Activated CD8-positive, alpha-beta memory T cell treated with anti-CD3 and anti-CD28 coated beads, Interleukin-2, amount 10 ng/mL, durations not matched to agents 7 days and 5 days (primary cell): ENCODE measurements around the gene NR5A2. TPM values are rescaled to one million over a fixed set of nuclear protein-coding genes. Genes with fewer than 3 reads are reported as not detected.
"Not testable (repeated sequence)": the region's sequence is repeated elsewhere in the genome, so short reads cannot be mapped to it uniquely, and the experiment has no call there.

Source experiments
- ATAC-seq: fragments of 150-1000 bp; cut with Tn5 transposase; one replicate; pipeline ENCODE4 v1.10.0; 2021; ENCODE audit warnings: moderate library complexity
- CTCF ChIA-PET: fragments of 350-600 bp; sonication (Branson Sonifier 250); formaldehyde crosslinking; loops from one replicate; lab custom pipeline; 2021; ENCODE audit warnings: antibody characterized with exemption; lab: Charles Lee
- DNase-seq: peaks from one replicate; pipeline ENCODE4 v3.0.0-alpha.2; 2020
- H3K27ac Mint-ChIP-seq: one replicate; pipeline ENCODE4 v1.8.0; 2021; ENCODE audit warnings: mild to moderate bottlenecking, mixed read lengths
- H3K27me3 Mint-ChIP-seq: one replicate; pipeline ENCODE4 v1.8.0; 2021; ENCODE audit warnings: mixed read lengths
- H3K36me3 Mint-ChIP-seq: one replicate; pipeline ENCODE4 v1.8.0; 2021; ENCODE audit warnings: mild to moderate bottlenecking, mixed read lengths
- H3K4me1 Mint-ChIP-seq: one replicate; pipeline ENCODE4 v1.8.0; 2021; ENCODE audit warnings: mixed read lengths
- H3K4me3 Mint-ChIP-seq: one replicate; pipeline ENCODE4 v1.8.0; 2021; ENCODE audit warnings: mild to moderate bottlenecking, moderate library complexity, mixed read lengths
- H3K9me3 Mint-ChIP-seq: one replicate; pipeline ENCODE4 v1.8.0; 2022; ENCODE audit warnings: low read depth, mixed read lengths
- total RNA-seq, 2 experiments: library from RNA; stranded (reverse); gene quantifications; one replicate each; pipeline ENCODE4 v1.2.3, GENCODE V29; 2021

Gene NR5A2
- total RNA-seq, 2 experiments from 2014 or later = 0.59 TPM; not detected in 1

DNA sequence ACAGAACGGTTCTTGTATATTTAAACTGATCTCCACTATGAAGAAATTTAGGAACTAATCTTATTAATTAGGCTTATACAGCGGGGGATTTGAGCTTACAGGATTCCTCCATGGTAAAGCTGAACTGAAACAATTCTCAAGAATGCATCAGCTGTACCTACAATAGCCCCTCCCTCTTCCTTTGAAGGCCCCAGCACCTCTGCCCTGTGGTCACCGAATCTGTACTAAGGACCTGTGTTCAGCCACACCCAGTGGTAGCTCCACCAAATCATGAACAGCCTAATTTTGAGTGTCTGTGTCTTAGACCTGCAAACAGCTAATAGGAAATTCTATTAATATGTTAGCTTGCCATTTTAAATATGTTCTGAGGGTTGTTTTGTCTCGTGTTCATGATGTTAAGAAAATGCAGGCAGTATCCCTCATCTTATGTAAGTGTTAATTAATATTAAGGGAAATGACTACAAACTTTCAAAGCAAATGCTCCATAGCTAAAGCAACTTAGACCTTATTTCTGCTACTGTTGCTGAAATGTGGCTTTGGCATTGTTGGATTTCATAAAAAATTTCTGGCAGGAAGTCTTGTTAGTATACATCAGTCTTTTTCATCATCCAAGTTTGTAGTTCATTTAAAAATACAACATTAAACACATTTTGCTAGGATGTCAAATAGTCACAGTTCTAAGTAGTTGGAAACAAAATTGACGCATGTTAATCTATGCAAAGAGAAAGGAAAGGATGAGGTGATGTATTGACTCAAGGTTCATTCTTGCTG lies 147.2 kb downstream of the NR5A2 start:
- Mint-ChIP-seq H3K36me3 (no peaks in the 10 kb centered on the region), H3K27ac (no peak overlapping the region), H3K9me3 (no peaks in the 10 kb centered on the region), H3K27me3 (peaks cover 35% of the 10 kb centered on the region), H3K4me3 (no peak overlapping the region), H3K4me1 (no peaks in the 10 kb centered on the region)
- CTCF ChIA-PET = no interaction called here
- DNase-seq = no peak
- no peak for ATAC-seq

DNA sequence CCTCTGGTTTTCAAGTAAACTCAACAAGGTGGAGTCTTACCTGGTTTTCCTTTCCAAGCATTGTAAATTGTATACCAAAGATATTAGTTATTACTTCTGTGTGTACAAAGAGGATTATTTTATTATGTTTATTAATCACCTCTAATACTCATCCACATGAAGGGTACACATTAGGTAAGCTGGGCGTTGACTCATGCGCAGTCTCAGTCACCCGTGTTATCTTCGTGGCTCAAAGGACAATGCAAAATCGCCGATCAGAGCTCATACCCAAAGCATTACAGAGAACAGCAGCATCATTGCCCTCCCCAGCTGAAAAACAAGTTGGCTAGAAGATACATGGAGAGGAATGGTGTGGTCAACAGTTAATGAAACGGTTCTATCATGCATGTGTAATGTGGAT lies 148.7 kb downstream of the NR5A2 start:
- DNase-seq (no peak), ATAC-seq (no peak)
- Mint-ChIP-seq H3K27me3 (peaks cover 28% of the 10 kb centered on the region), H3K9me3 (no peaks in the 10 kb centered on the region), H3K4me3 (no peak overlapping the region), H3K36me3 (no peaks in the 10 kb centered on the region), H3K4me1 (no peaks in the 10 kb centered on the region), H3K27ac (no peak overlapping the region)
- CTCF ChIA-PET = interaction anchor here (0.7 kb wide), 1 partner anchor 9 kb away, joined by 3 read pairs; no protein-coding TSS in a partner anchor

DNA sequence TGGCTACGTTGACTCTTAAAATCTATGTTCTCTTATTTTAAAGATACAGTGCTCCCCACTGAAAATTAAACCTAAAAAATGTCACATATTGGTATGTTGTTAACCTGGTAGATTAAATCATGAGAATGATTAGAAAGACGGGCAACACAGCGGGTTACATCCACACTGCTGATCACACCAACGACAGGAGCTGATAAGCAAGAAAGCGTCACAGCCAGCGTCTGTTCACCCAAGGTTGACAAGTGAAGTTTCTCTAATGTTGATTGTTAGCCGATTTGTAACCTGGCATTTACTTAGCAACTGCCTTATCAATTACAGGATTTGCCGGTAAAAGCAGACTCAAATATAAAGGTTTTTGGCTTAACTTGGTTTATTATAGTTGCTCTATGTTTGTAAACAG lies 149.3 kb downstream of the NR5A2 start:
- Mint-ChIP-seq H3K36me3 (no peaks in the 10 kb centered on the region), H3K4me1 (no peaks in the 10 kb centered on the region), H3K27me3 (peaks cover 29% of the 10 kb centered on the region), H3K27ac (no peak overlapping the region), H3K9me3 (no peaks in the 10 kb centered on the region), H3K4me3 (no peak overlapping the region)
- CTCF ChIA-PET = interaction anchor here (0.7 kb wide), 1 partner anchor 9 kb away, joined by 3 read pairs; no protein-coding TSS in a partner anchor
- no peak for DNase-seq
- ATAC-seq = no peak

DNA sequence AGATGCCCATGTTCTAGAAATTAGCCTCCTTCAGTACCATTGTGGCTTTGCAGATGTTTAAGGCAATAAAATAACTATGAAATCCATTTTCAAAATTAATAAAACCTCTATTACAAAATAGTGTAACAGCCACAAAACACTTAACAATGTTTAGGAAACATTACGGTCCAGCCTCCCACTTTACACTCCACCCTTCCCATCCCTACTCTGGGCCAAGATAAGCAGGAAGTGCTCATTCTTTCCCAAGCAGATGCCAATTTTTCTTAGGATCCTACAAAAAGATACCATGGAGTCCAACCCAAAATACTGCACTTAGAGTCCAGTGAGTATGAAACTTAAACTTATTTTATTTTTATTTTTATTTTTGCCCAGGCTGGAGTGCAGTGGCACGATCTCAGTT lies 150.8 kb downstream of the NR5A2 start:
- H3K4me3 Mint-ChIP-seq = no peak overlapping the region
- no peaks in the 10 kb centered on the region for H3K36me3 Mint-ChIP-seq
- no peaks in the 10 kb centered on the region for H3K4me1 Mint-ChIP-seq
- CTCF ChIA-PET = no interaction called here
- ATAC-seq = no peak
- no peak for DNase-seq
- H3K27me3 Mint-ChIP-seq = peaks cover 25% of the 10 kb centered on the region
- H3K9me3 Mint-ChIP-seq = no peaks in the 10 kb centered on the region
- no peak overlapping the region for H3K27ac Mint-ChIP-seq

DNA sequence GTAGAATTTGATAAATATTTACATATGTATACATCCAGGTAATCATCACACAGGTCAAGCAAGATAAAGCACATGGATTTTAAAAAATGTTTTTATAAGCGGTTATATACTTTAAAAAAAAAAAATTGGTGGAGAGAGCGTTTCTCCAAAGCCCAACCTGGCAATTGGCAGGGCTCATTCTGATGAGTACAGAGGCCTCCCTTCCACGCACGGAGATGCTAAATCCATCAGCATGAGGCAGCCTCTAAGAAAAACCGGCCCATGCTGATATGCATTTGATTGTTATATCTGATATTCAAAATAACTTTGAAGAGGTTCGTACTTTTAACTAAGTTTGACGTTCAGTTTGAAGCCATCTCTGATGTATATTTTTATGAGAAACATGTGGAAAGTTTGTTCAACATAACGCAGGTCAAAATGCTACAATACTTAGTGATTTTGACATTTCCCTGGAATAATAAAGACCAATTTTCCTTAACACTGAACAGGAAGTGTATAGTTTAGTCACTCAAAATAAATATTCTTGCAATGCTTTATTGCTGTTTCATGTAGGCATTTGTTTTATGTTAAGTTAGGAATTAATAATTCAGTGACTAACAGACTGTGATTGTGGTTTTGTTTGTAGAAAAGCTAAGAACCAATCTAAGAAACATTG lies 151.7 kb downstream of the NR5A2 start:
- ATAC-seq = no peak
- no peak overlapping the region for H3K4me3 Mint-ChIP-seq
- CTCF ChIA-PET = no interaction called here
- no peak for DNase-seq
- H3K36me3 Mint-ChIP-seq = no peaks in the 10 kb centered on the region
- H3K4me1 Mint-ChIP-seq = no peaks in the 10 kb centered on the region
- peaks cover 23% of the 10 kb centered on the region for H3K27me3 Mint-ChIP-seq
- no peak overlapping the region for H3K27ac Mint-ChIP-seq
- no peaks in the 10 kb centered on the region for H3K9me3 Mint-ChIP-seq

DNA sequence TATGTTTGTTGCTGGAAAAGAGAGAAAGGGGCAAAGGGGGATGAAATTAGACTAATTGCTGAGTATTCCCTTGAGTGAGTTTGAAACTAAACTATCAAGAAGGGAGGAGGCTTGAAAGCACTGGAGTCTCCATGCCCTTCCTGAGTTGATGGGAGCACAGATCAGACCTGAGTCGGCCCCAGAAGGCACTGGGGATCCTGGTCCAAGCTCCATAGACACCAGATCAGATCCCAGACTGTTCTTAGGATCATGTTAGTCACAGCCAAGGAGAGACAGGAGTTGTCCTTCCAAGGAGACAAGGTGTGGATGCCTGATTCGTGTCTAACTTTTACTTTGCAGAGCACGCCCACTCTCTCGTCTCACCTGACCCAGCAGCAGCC lies 152.3 kb downstream of the NR5A2 start:
- Mint-ChIP-seq H3K27me3 (peaks cover 24% of the 10 kb centered on the region), H3K36me3 (no peaks in the 10 kb centered on the region), H3K9me3 (no peaks in the 10 kb centered on the region), H3K27ac (no peak overlapping the region), H3K4me3 (no peak overlapping the region), H3K4me1 (no peaks in the 10 kb centered on the region)
- ATAC-seq (no peak), DNase-seq (no peak)
- CTCF ChIA-PET = no interaction called here

DNA sequence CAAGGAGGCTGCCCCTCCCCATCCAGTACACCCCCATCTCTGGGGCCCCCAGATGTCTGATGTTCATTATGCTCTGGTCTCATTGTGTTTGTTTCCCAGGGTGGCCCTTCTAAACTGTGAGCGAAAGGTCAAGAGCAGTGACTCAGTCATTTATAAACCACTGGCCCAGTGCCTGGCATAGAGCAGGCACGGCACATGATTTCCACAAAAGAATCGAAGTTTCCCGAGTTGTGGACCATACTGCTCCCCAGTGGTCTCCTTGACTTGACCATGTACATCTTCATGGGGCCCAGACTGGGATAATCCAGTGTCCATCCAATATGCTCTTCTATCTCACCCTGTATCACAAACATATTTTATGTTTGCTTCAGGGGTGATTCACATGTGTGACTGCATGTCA lies 153.3 kb downstream of the NR5A2 start:
- Mint-ChIP-seq H3K9me3 (no peaks in the 10 kb centered on the region), H3K4me3 (no peak overlapping the region), H3K36me3 (no peaks in the 10 kb centered on the region), H3K4me1 (no peaks in the 10 kb centered on the region), H3K27me3 (peaks cover 26% of the 10 kb centered on the region), H3K27ac (no peak overlapping the region)
- ATAC-seq (no peak), DNase-seq (no peak)
- CTCF ChIA-PET = no interaction called here

DNA sequence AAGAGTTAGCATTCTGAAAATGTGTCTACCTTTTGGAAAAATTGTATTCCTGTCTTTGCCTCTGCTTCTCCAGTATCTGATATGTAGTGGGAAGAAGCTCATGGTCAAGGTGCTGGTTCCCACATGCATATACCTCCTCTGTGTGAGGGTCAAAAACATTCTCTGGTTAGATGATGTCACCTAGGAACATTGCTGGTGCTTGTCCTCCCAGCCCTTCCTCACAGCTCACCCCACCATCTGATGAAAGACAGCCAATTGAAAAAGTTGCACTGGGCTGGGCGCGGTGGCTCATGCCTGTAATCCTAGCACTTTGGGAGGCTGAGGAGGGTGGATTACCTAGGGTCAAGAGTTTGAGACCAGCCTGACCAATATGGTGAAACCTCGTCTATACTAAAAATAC lies 154.4 kb downstream of the NR5A2 start:
- H3K27ac Mint-ChIP-seq = no peak overlapping the region
- DNase-seq (no peak), ATAC-seq (no peak)
- H3K36me3 Mint-ChIP-seq = no peaks in the 10 kb centered on the region
- H3K9me3 Mint-ChIP-seq = peaks cover 3% of the 10 kb centered on the region
- CTCF ChIA-PET = no interaction called here
- H3K4me1 Mint-ChIP-seq = no peaks in the 10 kb centered on the region
- H3K4me3 Mint-ChIP-seq = no peak overlapping the region
- peaks cover 30% of the 10 kb centered on the region for H3K27me3 Mint-ChIP-seq

DNA sequence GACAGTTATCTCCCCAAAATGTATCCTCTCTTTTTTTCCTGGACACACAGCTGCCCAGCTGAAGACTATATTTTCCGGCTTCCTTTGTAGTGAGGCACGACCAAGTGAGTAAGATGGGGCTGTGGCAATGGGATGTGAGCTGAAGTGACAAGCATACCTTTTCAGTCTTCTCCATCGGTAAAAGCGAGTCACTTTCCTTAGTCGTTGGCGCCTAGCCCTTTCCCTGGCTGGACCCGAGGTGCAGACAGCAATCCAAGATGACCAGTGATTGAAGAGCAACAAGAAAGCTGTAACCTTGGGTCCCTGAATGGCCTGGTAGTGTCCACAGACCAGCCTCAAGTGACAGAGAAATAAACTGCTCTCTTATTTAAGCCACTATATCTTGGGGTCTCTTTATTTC lies 155.2 kb downstream of the NR5A2 start:
- Mint-ChIP-seq H3K36me3 (no peaks in the 10 kb centered on the region), H3K4me1 (no peaks in the 10 kb centered on the region), H3K9me3 (peaks cover 3% of the 10 kb centered on the region), H3K27ac (no peak overlapping the region), H3K4me3 (no peak overlapping the region), H3K27me3 (peaks cover 35% of the 10 kb centered on the region)
- CTCF ChIA-PET = no interaction called here
- ATAC-seq = no peak
- DNase-seq = no peak

DNA sequence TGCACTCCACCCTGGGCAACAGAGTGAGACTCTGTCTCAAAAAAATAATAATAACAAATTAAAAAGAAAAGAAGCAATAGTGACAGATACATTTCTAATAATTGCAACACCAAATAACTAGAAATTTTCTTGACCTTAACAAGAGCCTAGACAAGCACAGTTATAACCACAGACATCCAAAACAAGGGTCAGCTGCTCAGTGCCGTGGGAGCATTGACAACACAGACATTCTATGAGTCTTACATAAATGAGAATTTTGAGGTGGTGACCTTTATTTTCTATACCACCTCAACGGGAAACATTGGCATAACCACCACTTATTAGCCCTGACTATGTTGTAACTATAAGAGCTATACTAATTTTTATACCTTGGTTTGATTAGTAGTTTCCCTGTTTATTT lies 156.1 kb downstream of the NR5A2 start:
- Mint-ChIP-seq H3K36me3 (no peaks in the 10 kb centered on the region), H3K27ac (no peak overlapping the region), H3K4me1 (no peaks in the 10 kb centered on the region), H3K4me3 (no peak overlapping the region), H3K27me3 (peaks cover 40% of the 10 kb centered on the region), H3K9me3 (peaks cover 3% of the 10 kb centered on the region)
- CTCF ChIA-PET = no interaction called here
- ATAC-seq = no peak
- DNase-seq = no peak

DNA sequence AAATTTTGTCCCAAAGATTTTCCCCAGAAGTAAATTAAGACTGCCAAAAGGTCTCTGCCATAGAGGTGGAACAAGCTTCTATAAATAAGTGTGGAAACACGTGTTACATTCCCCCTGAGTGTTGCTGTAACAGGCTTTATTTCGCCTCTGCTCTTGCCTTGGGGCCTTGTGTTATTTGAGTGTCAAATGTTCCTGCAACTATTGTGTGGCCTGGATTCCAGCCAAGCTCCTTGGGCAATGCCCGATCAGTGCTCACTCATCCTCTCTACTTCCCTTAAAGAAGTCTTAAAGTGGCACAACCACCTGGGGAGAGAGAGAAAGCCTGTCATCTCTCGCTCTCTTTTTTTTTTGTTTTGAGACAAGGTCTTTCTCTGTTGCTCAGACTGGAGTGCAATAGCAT lies 156.7 kb downstream of the NR5A2 start:
- peaks cover 40% of the 10 kb centered on the region for H3K27me3 Mint-ChIP-seq
- CTCF ChIA-PET = no interaction called here
- H3K4me3 Mint-ChIP-seq = no peak overlapping the region
- peaks cover 3% of the 10 kb centered on the region for H3K9me3 Mint-ChIP-seq
- DNase-seq (no peak), ATAC-seq (no peak)
- no peak overlapping the region for H3K27ac Mint-ChIP-seq
- no peaks in the 10 kb centered on the region for H3K4me1 Mint-ChIP-seq
- H3K36me3 Mint-ChIP-seq = no peaks in the 10 kb centered on the region

DNA sequence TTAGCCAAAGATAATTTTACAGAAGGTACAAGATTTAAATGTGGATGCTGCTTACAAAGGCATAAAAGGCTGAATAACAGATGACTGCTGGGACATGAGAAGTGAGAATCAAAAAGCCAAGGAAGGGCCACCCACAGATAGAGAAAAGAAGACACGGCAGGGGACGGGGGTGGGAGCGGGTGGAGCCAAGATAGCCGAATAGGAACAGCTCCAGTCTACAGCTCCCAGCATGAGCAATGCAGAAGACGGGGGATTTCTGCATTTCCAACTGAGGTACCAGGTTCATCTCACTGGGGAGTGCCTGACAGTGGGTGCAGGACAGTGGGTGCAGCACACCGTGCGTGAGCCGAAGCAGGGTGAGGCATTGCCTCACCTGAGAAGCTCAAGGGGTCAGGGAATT lies 157.7 kb downstream of the NR5A2 start:
- DNase-seq, H3K27ac Mint-ChIP-seq, CTCF ChIA-PET, H3K9me3 Mint-ChIP-seq, ATAC-seq, H3K36me3 Mint-ChIP-seq, H3K4me3 Mint-ChIP-seq, H3K4me1 Mint-ChIP-seq: not testable (repeated sequence)
- peaks cover 40% of the 10 kb centered on the region for H3K27me3 Mint-ChIP-seq

DNA sequence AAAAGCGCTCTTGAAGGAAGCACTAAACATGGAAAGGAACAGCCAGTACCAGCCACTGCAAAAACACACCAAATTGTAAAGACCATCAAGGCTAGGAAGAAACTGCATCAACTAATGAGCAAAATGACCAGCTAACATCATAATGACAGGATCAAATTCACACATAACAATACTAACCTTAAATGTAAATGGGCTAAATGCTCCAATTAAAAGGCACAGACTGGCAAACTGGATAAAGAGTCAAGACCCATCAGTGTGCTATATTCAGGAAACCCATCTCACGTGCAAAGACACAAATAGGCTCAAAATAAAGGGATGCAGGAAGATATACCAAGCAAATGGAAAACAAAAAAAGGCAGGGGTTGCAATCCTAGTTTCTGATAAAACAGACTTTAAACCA lies 159.8 kb downstream of the NR5A2 start:
- ATAC-seq, H3K9me3 Mint-ChIP-seq, CTCF ChIA-PET, H3K4me3 Mint-ChIP-seq, DNase-seq, H3K4me1 Mint-ChIP-seq, H3K36me3 Mint-ChIP-seq, H3K27ac Mint-ChIP-seq: not testable (repeated sequence)
- H3K27me3 Mint-ChIP-seq = peaks cover 34% of the 10 kb centered on the region

DNA sequence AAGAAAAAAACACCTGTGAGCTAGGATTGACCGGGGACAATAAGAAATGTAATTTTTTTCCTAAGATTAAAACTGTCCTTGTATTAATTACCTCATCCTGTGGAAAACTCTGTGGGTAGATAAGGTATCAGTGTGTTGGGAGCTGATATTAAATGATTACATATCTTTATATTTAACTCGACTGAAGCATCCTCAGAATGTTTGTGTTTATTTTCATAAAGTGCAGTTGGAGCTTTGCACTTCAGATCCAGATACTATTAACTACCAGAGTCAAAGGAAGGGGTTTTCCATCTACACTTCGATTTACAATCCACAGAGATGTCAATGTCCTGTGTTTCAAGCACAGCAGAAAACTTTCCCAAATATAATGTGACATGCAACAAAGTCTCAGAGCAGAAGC lies 164.5 kb downstream of the NR5A2 start:
- DNase-seq (no peak), ATAC-seq (no peak)
- H3K27me3 Mint-ChIP-seq = peaks cover 25% of the 10 kb centered on the region
- no peak overlapping the region for H3K27ac Mint-ChIP-seq
- no peaks in the 10 kb centered on the region for H3K4me1 Mint-ChIP-seq
- CTCF ChIA-PET = interaction anchor here (1.3 kb wide), 1 partner anchor 53 kb away, joined by 3 read pairs; no protein-coding TSS in a partner anchor
- H3K36me3 Mint-ChIP-seq = no peaks in the 10 kb centered on the region
- H3K9me3 Mint-ChIP-seq = no peaks in the 10 kb centered on the region
- H3K4me3 Mint-ChIP-seq = no peak overlapping the region
